ENCODE results near the gene TRIM46.
"Not testable (repeated sequence)": the region's sequence is repeated elsewhere in the genome, so short reads cannot be mapped to it uniquely, and the experiment has no call there.

Gene TRIM46

GRCh38 chr1:155189926-155190325 is 16.3 kb downstream of the TRIM46 start:
- DNase-seq, result not testable (repeated sequence)

- no peak for DNase-seq
These were observed 18.3 kb downstream of the TRIM46 start for GRCh38 chr1:155191904-155192303.

GRCh38 chr1:155192346-155193274 is 19.0 kb downstream of the TRIM46 start:
- DNase-seq, result peak; percentile 57

DNA sequence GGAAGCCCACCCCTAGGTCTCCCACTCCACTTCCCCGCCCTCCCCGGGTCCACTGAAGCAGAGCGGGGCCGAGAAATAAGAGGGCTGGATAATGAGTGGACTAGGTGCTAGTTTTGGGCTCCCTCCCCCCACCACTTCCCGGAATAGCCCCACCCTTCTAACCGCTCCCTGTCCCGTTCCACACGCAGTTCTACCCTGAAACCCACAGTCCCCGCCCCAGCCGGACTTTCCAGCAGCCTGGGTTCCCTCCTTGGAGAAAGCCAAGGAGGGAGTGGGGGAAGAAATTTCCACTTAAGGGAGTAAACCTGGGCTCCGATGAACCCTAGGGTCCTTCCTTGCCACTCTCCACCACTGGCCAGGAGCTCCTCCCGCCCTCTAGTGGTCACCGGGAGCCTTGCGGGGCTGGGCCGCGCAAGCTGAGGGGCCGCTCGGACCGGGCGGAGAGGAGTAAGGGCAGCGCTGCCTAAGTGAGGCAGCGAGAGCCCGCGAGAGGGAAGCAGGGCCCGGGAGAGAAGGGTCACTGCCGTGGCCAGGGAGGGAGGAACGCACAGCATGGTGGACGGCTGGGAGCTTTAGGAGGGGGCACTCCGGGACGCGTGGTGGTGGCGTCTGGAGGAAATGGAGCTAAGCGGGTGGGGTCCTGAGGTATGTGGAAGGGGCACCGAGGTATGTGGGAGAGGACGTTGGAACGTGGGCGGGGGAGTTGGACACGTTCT is 19.8 kb downstream of the TRIM46 start:
- peak; percentile 79 for DNase-seq

DNA sequence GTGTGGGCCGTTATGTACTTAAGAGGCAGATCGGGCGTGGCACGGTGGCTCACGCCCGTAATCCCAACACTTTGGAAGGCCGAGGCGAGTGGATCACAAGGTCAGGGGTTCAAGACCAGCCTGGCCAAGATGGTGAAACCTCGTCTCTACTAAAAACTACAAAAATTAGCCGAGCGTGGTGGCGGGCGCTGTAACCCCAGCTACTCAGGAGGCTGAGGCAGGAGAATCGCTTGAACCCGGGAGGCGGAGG is 20.3 kb downstream of the TRIM46 start:
- DNase-seq, result not testable (repeated sequence)

- DNase-seq, result no peak
These were observed 21.8 kb downstream of the TRIM46 start for GRCh38 chr1:155195201-155196102.

DNA sequence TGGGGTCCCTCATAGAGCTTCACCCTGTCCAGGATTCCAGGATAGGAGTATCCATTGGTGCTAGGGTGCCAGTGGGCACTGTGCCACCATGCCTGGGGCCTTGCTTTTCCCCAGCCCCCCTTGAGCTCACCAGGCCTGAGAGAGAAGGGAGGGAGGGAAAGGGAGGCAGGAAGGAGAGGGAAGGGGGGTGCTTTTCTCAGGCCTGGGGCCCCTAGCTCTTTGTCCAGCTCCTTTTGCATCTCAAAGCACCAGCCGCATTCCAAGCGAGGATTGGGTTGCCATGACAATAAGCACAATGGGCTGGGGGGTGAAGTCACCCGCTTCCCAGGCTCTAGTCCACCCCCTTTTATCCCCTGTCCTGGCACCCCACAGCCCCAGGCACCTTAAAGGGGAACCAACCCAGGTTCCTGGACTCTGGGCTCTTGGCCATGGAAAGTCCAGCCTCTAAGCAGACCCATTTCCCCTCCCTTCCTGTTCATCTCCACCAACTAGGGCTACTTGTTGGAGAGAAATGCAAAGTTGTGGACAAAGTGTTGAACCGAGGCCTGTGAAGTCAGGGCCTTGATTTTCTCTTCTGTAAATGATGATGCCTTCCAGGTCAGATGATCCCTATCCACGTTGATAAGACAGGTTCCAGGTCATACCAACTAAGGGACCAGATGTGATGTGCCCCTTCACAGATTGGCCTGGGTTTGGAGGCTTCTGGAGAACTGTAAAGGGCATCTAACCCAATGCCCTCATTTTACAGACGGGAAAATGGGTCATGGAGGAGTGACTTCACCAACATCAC is 22.6 kb downstream of the TRIM46 start:
- DNase-seq, result no peak

DNA sequence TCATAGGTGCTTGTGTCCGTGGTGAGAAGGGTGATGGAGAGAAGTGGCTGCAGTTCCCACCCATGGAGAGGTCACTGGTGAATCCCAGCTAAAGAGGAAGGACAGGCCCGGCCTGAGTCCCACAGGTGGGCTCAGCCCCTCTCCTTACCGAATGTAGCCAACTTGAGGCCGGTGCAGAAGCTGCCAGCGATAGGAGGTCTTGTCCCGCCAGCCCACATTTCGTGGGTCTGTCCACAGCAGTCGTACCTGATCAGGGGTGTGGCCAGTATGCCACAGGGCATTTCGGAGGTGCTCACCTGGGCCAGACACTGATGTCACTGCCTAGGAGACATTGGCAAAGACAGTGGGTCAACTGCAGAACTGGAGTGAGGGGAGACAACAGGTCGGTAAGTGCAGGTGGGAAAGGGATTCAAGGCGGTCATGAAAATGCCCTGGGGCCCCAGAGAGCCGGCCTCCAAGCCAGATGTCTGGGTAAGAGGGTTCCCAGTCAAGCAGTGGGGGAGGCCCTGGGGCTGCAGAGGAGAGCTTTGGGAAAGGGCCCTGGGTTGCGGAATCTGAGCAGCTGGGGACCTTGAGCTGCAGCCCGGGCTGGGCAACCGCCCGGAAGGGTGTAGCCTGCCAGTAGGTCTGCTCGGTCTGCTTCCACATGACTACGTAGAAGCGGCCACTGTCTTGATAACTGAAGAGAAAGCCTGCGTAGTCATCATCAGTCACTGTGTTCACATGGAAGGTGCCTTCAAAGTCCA is 23.4 kb downstream of the TRIM46 start:
- DNase-seq, result no peak

- DNase-seq, result no peak
These were observed 24.4 kb downstream of the TRIM46 start for GRCh38 chr1:155197901-155198546.

DNA sequence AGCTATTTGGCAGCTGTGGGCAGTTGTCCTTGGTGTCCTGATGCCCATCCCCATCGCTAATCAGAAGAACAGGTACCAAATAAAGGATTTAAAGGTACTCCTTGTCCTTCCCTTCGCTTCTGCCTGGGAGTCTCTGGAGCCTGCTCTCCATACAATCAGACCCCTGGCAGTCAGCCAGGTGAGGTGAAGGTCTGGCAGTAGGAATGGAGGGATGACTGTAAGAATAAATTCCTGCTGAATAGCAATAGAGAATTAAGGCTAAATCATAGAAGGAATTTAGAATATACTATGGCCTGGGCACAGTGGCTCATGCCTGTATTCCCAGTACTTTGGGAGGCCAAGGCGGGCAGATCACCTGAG is 24.9 kb downstream of the TRIM46 start:
- DNase-seq, result no peak

GRCh38 chr1:155199792-155200191 is 26.1 kb downstream of the TRIM46 start:
- no peak for DNase-seq

DNA sequence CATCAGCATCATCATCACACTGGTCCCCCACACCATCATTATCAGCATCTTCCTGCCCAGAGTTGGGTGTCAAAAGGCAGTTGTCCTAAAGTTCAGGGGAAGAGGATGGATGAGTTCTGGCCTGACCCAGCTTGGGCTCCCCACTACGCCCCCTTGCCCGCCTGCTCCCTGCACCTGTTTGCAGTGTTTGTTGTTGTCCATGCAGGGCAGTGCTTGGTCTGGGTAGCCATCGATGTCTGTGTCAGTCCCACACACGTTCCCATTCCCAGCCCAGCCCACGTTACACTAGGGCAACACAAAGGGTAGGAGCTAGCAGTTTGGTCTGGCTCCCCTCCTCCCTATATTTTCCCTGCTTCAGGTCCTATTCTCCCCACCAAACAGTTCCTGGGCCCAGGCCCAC is 27.3 kb downstream of the TRIM46 start:
- no peak for DNase-seq

DNA sequence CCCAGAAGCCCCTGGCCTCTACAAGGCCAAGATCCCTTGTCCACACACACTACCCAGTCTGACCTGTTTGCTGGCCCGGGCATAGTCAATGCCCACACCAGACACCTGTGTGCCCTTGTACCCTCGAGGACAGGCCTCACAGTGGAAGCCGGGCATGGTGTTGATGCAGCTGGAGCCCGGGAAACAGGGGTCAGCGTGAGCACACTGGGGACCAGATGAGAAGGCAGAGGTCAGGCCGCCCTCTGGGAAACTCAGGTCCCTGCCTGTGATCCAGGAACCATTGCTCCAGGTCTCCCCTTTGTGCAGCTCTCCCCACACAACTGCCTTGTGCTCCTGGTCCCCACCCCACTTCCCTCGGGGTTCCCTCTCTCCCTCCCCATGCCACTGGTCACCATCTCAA is 28.5 kb downstream of the TRIM46 start:
- no peak for DNase-seq

- no peak for DNase-seq
These were observed 29.3 kb downstream of the TRIM46 start for GRCh38 chr1:155202731-155203515.

- no peak for DNase-seq
These were observed 31.4 kb downstream of the TRIM46 start for GRCh38 chr1:155205035-155205434.

DNA sequence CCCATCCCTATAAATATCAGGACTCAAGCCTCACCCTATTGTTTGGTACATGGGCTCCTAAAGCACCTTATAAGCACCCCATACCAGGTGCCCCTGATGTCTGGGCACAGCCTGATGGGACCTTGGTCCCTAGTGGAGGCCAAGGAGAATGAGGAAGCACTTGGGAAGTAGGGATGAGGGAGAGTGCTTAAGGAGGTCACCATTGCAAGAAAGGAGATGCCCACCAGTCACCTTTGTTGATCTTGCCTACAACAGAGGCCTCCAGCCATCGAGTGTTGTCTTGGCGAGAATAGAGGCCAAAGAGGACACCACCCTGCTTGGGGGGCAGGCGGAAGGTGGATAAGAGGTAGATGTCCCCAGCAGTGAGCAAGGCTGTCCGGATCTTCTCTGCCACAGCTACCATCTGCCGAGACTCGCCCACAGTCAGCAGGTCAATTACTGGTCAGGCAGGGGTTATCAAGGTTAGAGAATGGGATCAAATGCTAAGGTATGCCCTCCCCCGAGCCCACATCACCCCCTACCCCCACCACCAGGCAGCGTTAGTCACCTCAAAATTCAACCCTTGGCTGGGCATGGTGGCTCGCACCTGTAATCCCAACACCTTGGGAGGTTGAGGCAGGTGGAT is 32.4 kb downstream of the TRIM46 start:
- no peak for DNase-seq

DNA sequence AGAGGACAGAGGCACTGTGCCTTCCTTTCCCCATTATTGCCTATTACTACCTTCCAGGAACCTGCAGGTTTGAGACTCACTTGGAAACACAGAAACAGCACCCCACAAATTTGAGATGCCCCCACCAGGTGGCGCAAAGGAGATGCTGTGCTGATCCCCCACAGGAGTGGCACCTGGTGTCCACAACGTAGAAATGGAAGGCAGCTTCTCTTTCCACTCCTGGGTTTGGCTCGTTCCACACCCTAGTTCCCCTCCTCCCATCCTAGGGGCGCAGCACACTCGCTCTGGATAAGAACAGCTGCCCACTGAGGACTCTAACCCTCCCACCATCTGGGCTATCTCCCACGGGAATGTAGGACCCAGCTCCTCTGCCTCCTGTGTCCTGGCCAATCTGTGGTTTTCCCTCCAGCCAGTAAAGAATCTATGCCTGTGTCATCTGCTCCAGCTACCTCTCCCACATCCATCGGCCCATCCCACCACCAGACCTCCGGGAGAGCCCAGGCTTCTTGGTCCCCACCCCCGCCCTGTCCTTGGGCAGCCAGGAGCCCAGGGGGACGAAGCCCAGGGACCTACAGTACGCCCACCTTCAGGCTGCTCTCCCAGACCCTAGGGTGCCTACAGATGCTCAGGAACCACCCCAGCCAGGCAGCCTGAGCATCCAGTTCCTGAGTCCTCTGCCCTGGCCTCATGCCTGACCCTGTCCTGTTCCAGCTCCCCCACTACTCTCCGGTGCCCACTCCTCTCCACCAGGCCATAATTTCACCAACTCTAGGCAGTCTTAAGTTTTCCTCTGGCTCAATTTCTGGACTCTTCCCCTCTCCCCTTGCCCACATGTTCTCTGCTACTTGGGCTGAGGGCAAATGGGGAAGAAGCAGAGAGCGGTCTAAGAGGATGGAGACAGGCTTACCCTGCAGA is 33.5 kb downstream of the TRIM46 start:
- DNase-seq, result peak; percentile 88

DNA sequence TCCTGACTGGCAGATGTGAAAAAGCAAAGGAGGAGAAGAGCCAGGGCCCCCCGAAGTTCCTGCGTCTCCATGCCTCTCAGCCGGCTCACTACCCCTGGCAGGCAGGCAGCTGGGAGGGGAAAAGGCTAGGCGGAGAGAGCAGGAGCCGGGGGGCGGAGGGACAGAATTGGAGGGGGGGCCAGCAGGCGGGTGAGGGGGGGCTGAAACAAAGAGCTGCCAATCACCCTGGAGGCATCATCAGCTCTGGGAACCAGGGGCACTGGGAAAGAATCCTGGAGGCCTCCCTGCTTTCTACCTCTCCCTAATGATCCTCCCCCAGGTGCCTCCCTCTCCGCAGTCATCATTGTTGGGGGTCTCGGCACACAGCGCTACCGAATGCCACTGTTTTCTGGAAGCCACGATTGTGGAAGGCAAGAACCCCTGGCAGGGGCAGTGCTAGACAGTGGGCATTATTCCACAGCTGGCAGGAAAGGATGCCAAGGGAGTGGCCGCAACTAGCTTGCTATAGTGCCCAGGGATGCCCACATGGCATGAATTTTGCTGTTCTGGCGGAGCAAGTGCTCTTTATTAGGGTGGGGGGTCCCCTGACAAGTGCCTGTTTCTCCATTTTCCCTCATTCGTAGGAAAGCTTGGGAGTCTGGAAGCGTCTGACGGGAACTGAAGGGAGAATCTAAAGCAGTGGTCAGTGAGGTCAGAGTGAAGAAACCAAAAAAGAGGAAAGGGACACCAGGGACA is 34.3 kb downstream of the TRIM46 start, which contains the start of gene THBS3:
Gene THBS3, minus strand, starts transcription at position 92 of the 735 bp plus-strand sequence. Its CDS starts 21 bp downstream, at position 71.
- DNase-seq, result no peak
